ENCODE results near the gene DPH3. TPM values are rescaled to one million over a fixed set of nuclear protein-coding genes. Genes with fewer than 3 reads are reported as not detected.
A peak's percentile ranks its signal among the peaks of the same experiment; 100 is the strongest.

The DPH3 gene
- total RNA-seq, 2 donors from 2014 or later = 34.5 to 36.4 TPM

DNA sequence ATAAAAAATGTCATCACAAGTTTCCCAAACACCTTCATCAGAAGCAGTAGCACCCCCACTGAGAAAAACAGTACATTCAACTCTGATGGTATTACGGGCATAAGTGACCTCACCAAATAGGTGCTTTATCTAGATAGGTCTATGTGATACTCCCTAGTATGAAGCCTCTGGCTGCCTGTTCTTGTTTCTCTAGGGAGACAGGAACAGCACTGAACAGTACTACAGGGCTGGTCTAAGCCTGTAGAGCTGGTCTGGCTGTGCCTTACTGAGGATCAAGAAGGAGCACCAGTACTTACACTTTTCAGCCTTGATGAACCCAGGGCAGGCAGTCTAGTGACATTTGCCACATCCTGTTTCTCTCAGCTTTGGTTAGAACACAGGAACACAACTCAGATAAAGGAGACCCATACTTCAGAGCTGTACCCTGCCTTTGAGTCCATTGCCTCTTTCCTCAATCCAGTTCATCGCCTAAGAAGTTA lies 36.2 kb upstream of the DPH3 start:
- H3K27ac ChIP-seq (ENCODE audit: low read depth, low read length) = no peak overlapping the region
- peaks cover 39% of the 10 kb centered on the region for H3K36me3 ChIP-seq (ENCODE audit: control insufficient read depth, insufficient read depth, low read length)
- Mint-ChIP-seq H3K4me1 (peaks cover 8% of the 10 kb centered on the region), H3K27me3 (ENCODE audit: insufficient read depth) (no peaks in the 10 kb centered on the region), H3K9me3 (peaks cover 6% of the 10 kb centered on the region), H3K36me3 (ENCODE audit: low read depth) (peaks cover 57% of the 10 kb centered on the region), H3K4me3 (no peak overlapping the region), H3K27ac (peak overlapping the region; percentile 11)
- no peaks in the 10 kb centered on the region for H3K27me3 ChIP-seq (ENCODE audit: control insufficient read depth, insufficient read depth, low read length, poor library complexity, severe bottlenecking)
- no peak for DNase-seq
- no peak overlapping the region for H3K9ac ChIP-seq (ENCODE audit: extremely low read depth, low read length, poor library complexity, severe bottlenecking)
- H3K4me3 ChIP-seq (ENCODE audit: low read length) = no peak overlapping the region
- WGBS, 2 experiments (ENCODE audit: insufficient coverage in 1 of 2, insufficient read length in 1 of 2) = 94 to 100% methylated on average over 1 to 2 of the region's 2 CpGs
- peaks cover 3% of the 10 kb centered on the region for H3K4me1 ChIP-seq (ENCODE audit: control insufficient read depth, insufficient read depth, low read length)
- TF ChIP-seq, protein P1, sequence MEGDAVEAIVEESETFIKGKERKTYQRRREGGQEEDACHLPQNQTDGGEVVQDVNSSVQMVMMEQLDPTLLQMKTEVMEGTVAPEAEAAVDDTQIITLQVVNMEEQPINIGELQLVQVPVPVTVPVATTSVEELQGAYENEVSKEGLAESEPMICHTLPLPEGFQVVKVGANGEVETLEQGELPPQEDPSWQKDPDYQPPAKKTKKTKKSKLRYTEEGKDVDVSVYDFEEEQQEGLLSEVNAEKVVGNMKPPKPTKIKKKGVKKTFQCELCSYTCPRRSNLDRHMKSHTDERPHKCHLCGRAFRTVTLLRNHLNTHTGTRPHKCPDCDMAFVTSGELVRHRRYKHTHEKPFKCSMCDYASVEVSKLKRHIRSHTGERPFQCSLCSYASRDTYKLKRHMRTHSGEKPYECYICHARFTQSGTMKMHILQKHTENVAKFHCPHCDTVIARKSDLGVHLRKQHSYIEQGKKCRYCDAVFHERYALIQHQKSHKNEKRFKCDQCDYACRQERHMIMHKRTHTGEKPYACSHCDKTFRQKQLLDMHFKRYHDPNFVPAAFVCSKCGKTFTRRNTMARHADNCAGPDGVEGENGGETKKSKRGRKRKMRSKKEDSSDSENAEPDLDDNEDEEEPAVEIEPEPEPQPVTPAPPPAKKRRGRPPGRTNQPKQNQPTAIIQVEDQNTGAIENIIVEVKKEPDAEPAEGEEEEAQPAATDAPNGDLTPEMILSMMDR (conservative IDR thresholded peaks at IDR 0.05) = no peak
- peaks cover 16% of the 10 kb centered on the region for H3K9me3 ChIP-seq (ENCODE audit: control insufficient read depth, low read length)

- H3K36me3 Mint-ChIP-seq (ENCODE audit: low read depth) = peaks cover 63% of the 10 kb centered on the region
- no peak overlapping the region for H3K27ac ChIP-seq (ENCODE audit: low read depth, low read length)
Observed at GRCh38 chr3:16300307-16300706, 35.6 kb upstream of the DPH3 start.

DNA sequence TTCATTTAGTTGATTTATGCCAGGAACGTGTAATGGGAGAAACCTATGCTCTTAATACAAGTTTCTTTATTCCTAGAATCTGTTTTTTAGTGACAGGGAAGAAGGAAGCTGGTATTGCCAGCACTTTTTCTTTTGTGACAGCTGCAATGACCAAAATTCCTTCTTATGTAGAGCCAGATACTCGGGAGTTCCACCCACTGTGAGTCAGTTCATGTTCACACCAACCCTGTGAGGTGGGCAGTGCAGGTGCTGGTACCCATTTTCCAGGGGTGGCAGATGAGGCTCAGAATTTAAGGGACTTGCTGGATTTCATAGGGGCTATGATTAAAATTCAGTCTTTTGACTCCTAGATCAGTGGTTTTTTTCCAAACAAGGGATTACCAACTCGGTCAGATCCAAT lies 35.0 kb upstream of the DPH3 start:
- DNase-seq = no peak
- H3K9ac ChIP-seq (ENCODE audit: extremely low read depth, low read length, poor library complexity, severe bottlenecking) = no peak overlapping the region
- H3K4me1 Mint-ChIP-seq = peaks cover 8% of the 10 kb centered on the region
- peaks cover 48% of the 10 kb centered on the region for H3K36me3 ChIP-seq (ENCODE audit: control insufficient read depth, insufficient read depth, low read length)
- H3K4me3 ChIP-seq (ENCODE audit: low read length) = no peak overlapping the region
- H3K9me3 Mint-ChIP-seq = peaks cover 6% of the 10 kb centered on the region
- H3K27ac ChIP-seq (ENCODE audit: low read depth, low read length) = no peak overlapping the region
- TF ChIP-seq, protein P1 (conservative IDR thresholded peaks at IDR 0.05) = no peak
- H3K27ac Mint-ChIP-seq = no peak overlapping the region
- H3K36me3 Mint-ChIP-seq (ENCODE audit: low read depth) = peaks cover 64% of the 10 kb centered on the region
- peaks cover 3% of the 10 kb centered on the region for H3K4me1 ChIP-seq (ENCODE audit: control insufficient read depth, insufficient read depth, low read length)
- H3K9me3 ChIP-seq (ENCODE audit: control insufficient read depth, low read length) = peaks cover 16% of the 10 kb centered on the region
- H3K27me3 Mint-ChIP-seq (ENCODE audit: insufficient read depth) = no peaks in the 10 kb centered on the region
- H3K27me3 ChIP-seq (ENCODE audit: control insufficient read depth, insufficient read depth, low read length, poor library complexity, severe bottlenecking) = no peaks in the 10 kb centered on the region
- no peak overlapping the region for H3K4me3 Mint-ChIP-seq
- 80 to 90% methylated on average over 1 to 3 of the region's 3 CpGs for WGBS, 2 experiments (ENCODE audit: insufficient coverage in 1 of 2, insufficient read length in 1 of 2)

More at GRCh38 chr3:16300307-16300706, 35.6 kb upstream of the DPH3 start:
- Histone ChIP-seq H3K27me3 (ENCODE audit: control insufficient read depth, insufficient read depth, low read length, poor library complexity, severe bottlenecking) (no peaks in the 10 kb centered on the region), H3K4me3 (ENCODE audit: low read length) (no peak overlapping the region), H3K36me3 (ENCODE audit: control insufficient read depth, insufficient read depth, low read length) (peaks cover 45% of the 10 kb centered on the region), H3K9me3 (ENCODE audit: control insufficient read depth, low read length) (peaks cover 16% of the 10 kb centered on the region), H3K4me1 (ENCODE audit: control insufficient read depth, insufficient read depth, low read length) (peaks cover 3% of the 10 kb centered on the region), H3K9ac (ENCODE audit: extremely low read depth, low read length, poor library complexity, severe bottlenecking) (no peak overlapping the region)
- H3K27ac Mint-ChIP-seq = no peak overlapping the region
- DNase-seq = no peak
- peaks cover 8% of the 10 kb centered on the region for H3K4me1 Mint-ChIP-seq
- H3K9me3 Mint-ChIP-seq = peaks cover 6% of the 10 kb centered on the region
- 89 to 100% methylated on average over 1 to 2 of the region's 2 CpGs for WGBS, 2 experiments (ENCODE audit: insufficient coverage in 1 of 2, insufficient read length in 1 of 2)
- H3K27me3 Mint-ChIP-seq (ENCODE audit: insufficient read depth) = no peaks in the 10 kb centered on the region
- H3K4me3 Mint-ChIP-seq = no peak overlapping the region
- TF ChIP-seq, protein P1 (conservative IDR thresholded peaks at IDR 0.05) = no peak

Data from endodermal cell (in vitro differentiated cells).